ENCODE measurements around the gene TAP1. TPM values are rescaled to one million over a fixed set of nuclear protein-coding genes. Genes with fewer than 3 reads are reported as not detected.

TAP1 gene
- total and polyA plus RNA-seq, 9 of the 15 experiments (the other 6 are each of a cell fraction or from before 2014, with no cell fraction given): 1.3 to 6.0 (median 4.2) TPM

GRCh38 chr6:32857156-32857891 lies 3.8 kb upstream of the TAP1 start (continued):
- TF ChIP-seq ZNF263 (CRISPR knock-in tag; IDR thresholded peaks at IDR 0.05; ENCODE audit: borderline replicate concordance) (0 out of 2 replicates have a peak, but pooled peaks have one; percentile 17), SAFB2 (IDR thresholded peaks at IDR 0.05; ENCODE audit: borderline replicate concordance, low read depth, low read length, severe bottlenecking) (no peak), MTA2 (IDR thresholded peaks at IDR 0.05; ENCODE audit: low read depth) (peak; percentile 45; the same call in 1 of the 2 replicates), KDM1A (IDR thresholded peaks at IDR 0.05) (peak; percentile 93 to 96), PML (IDR thresholded peaks at IDR 0.05; ENCODE audit: low read length) (peak; percentile 69), GATAD2B (IDR thresholded peaks at IDR 0.05; ENCODE audit: borderline replicate concordance) (0 out of 2 replicates have a peak, but pooled peaks have one; percentile 28), DNMT1 (IDR thresholded peaks at IDR 0.05) (no peak), POLR2AphosphoS5 (IDR thresholded peaks at IDR 0.05; ENCODE audit: control insufficient read depth, insufficient read depth, low read depth, low read length) (peak; percentile 71), STAT5A (IDR thresholded peaks at IDR 0.05; ENCODE audit: borderline replicate concordance, low read length) (peak; percentile 61), NCOR1 (IDR thresholded peaks at IDR 0.05) (peak; percentile 80), ZNF134 (CRISPR knock-in tag; conservative IDR thresholded peaks at IDR 0.05) (0 out of 2 replicates have a peak, but pooled peaks have one; percentile 17), ZBTB33 (CRISPR knock-in tag; IDR thresholded peaks at IDR 0.05) (no peak), TEAD1 (CRISPR knock-in tag; IDR thresholded peaks at IDR 0.05) (peak in 1 of 2 experiments; percentile 4; a peak in 1 of 4 replicates), HDAC2 (IDR thresholded peaks at IDR 0.05) (peak; percentile 91; the same call in 1 of the 2 replicates), CXXC5 (CRISPR knock-in tag; IDR thresholded peaks at IDR 0.05) (0 out of 2 replicates have a peak, but pooled peaks have one; percentile 24), TEAD4 (IDR thresholded peaks at IDR 0.05; ENCODE audit: low read length) (peak; percentile 92), TEAD4 (CRISPR knock-in tag; IDR thresholded peaks at IDR 0.05; ENCODE audit: borderline replicate concordance) (no peak), GATA2 (CRISPR knock-in tag; IDR thresholded peaks at IDR 0.05) (peak; percentile 48)
- TF ChIP-seq, protein P1, sequence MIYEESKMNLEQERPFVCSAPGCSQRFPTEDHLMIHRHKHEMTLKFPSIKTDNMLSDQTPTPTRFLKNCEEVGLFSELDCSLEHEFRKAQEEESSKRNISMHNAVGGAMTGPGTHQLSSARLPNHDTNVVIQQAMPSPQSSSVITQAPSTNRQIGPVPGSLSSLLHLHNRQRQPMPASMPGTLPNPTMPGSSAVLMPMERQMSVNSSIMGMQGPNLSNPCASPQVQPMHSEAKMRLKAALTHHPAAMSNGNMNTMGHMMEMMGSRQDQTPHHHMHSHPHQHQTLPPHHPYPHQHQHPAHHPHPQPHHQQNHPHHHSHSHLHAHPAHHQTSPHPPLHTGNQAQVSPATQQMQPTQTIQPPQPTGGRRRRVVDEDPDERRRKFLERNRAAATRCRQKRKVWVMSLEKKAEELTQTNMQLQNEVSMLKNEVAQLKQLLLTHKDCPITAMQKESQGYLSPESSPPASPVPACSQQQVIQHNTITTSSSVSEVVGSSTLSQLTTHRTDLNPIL (CRISPR knock-in tag; IDR thresholded peaks at IDR 0.05): no peak
- TF ChIP-seq, protein P2, sequence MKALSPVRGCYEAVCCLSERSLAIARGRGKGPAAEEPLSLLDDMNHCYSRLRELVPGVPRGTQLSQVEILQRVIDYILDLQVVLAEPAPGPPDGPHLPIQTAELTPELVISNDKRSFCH (CRISPR knock-in tag; IDR thresholded peaks at IDR 0.05): no peak
- TF ChIP-seq, protein P2 (tag; IDR thresholded peaks at IDR 0.05): peak; percentile 66; the same call in 1 of the 2 replicates
- TF ChIP-seq, protein P3, sequence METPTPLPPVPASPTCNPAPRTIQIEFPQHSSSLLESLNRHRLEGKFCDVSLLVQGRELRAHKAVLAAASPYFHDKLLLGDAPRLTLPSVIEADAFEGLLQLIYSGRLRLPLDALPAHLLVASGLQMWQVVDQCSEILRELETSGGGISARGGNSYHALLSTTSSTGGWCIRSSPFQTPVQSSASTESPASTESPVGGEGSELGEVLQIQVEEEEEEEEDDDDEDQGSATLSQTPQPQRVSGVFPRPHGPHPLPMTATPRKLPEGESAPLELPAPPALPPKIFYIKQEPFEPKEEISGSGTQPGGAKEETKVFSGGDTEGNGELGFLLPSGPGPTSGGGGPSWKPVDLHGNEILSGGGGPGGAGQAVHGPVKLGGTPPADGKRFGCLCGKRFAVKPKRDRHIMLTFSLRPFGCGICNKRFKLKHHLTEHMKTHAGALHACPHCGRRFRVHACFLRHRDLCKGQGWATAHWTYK (CRISPR knock-in tag; IDR thresholded peaks at IDR 0.05): no peak

Measured in K562 (cell line).